Keratinocyte (primary cell): ENCODE results near the gene SLC4A1AP. TPM values are rescaled to one million over a fixed set of nuclear protein-coding genes. Genes with fewer than 3 reads are reported as not detected.
A peak's percentile ranks its signal among the peaks of the same experiment; 100 is the strongest.

Experiments
- DNase-seq: peaks from one replicate; pipeline ENCODE4 v3.0.0-alpha.2; 2011; ENCODE audit warnings: low read depth, missing footprints, low spot score
- FAIRE-seq: peaks from 2 replicates; lab custom pipeline; 2011; peaks lifted over from hg19 to GRCh38; lab: Jason Lieb, UNC
- H2AFZ ChIP-seq: 2 replicates; pipeline ENCODE4 v1.6.0; 2012; ENCODE audit warnings: low read length, control low read depth, inconsistent platforms; ENCODE audit not compliant: control insufficient read depth
- H3K27ac ChIP-seq: 2 replicates; pipeline ENCODE4 v1.5.1; 2011; ENCODE audit warnings: low read length; ENCODE audit not compliant: control insufficient read depth, insufficient read depth
- H3K27me3 ChIP-seq: 3 replicates; pipeline ENCODE4 v1.6.0; 2011; ENCODE audit warnings: low read length; ENCODE audit not compliant: control insufficient read depth, insufficient read depth; ENCODE audit errors: extremely low read depth
- H3K36me3 ChIP-seq, 2 experiments: 2 replicates in 1 of 2; 3 replicates in 1 of 2; pipeline ENCODE4 v1.5.1; 2011; ENCODE audit warnings: low read length in 2 of 2, mild to moderate bottlenecking in 1 of 2; ENCODE audit not compliant: control insufficient read depth in 2 of 2, insufficient read depth in 2 of 2; ENCODE audit errors: extremely low read depth in 1 of 2
- H3K4me1 ChIP-seq: 3 replicates; pipeline ENCODE4 v1.5.1; 2011; ENCODE audit warnings: low read length; ENCODE audit not compliant: control insufficient read depth, insufficient read depth; ENCODE audit errors: extremely low read depth
- H3K4me2 ChIP-seq: 3 replicates; pipeline ENCODE4 v1.6.0; 2011; ENCODE audit warnings: low read depth, low read length; ENCODE audit not compliant: control insufficient read depth, insufficient read depth; ENCODE audit errors: extremely low read depth
- H3K4me3 ChIP-seq, 3 experiments: fragments of 200-600 bp in 1 of 3; sonication (generic) in 1 of 3; 2 replicates in 2 of 3; 3 replicates in 1 of 3; pipeline ENCODE4 v1.5.1; 2011 to 2016; ENCODE audit warnings: low read length in 3 of 3, mild to moderate bottlenecking in 3 of 3, control low read depth in 2 of 3, inconsistent platforms in 1 of 3, low read depth in 1 of 3, mixed read lengths in 1 of 3, mixed run types in 1 of 3, moderate library complexity in 1 of 3; ENCODE audit not compliant: control insufficient read depth in 2 of 3, insufficient read depth in 2 of 3; ENCODE audit errors: extremely low read depth in 1 of 3
- H3K79me2 ChIP-seq: 2 replicates; pipeline ENCODE4 v1.6.0; 2012; ENCODE audit warnings: low read length; ENCODE audit not compliant: control insufficient read depth, insufficient read depth
- H3K9ac ChIP-seq: 3 replicates; pipeline ENCODE4 v1.6.0; 2011; ENCODE audit warnings: low read length; ENCODE audit not compliant: control insufficient read depth, insufficient read depth; ENCODE audit errors: extremely low read depth
- H3K9me1 ChIP-seq: 3 replicates; pipeline ENCODE4 v1.6.0; 2011; ENCODE audit warnings: low read length; ENCODE audit not compliant: control insufficient read depth, insufficient read depth; ENCODE audit errors: extremely low read depth
- H3K9me3 ChIP-seq: 2 replicates; pipeline ENCODE4 v1.5.1; 2012; ENCODE audit warnings: low read depth, low read length; ENCODE audit not compliant: control insufficient read depth
- H4K20me1 ChIP-seq: 3 replicates; pipeline ENCODE4 v1.6.0; 2011; ENCODE audit warnings: low read length; ENCODE audit not compliant: control insufficient read depth, insufficient read depth; ENCODE audit errors: extremely low read depth
- EZH2 ChIP-seq: IDR thresholded peaks from one replicate; pipeline ENCODE4 v1.6.1; 2012; ENCODE audit warnings: inconsistent platforms, mild to moderate bottlenecking, low read length, moderate library complexity
- dilution Hi-C: fragments of 300-500 bp; cut with MboI; formaldehyde crosslinking; loops from one replicate; pipeline ENCODE4 v1.7.0; 2020; ENCODE audit warnings: low sequenced_read_pairs; ENCODE audit not compliant: extremely low pct_ligation_motif_present
- polyA plus RNA-seq, 5 experiments: library from polyadenylated mRNA; depleted of rRNA in 3 of 5; stranded (reverse) in 3 of 5; stranded (forward) in 1 of 5; unstranded in 1 of 5; fragments of >200 nt; gene quantifications; 1 replicate in 1 of 5; 2 replicates in 3 of 5; 3 replicates in 1 of 5; pipeline versions ENCODE4 v1.2.1 to v1.2.3, GENCODE V29; 2011 to 2012; ENCODE audit warnings: missing spikeins in 2 of 5, low read depth in 1 of 5, low replicate concordance in 1 of 5
- TF ChIP-seq, protein P1 (sequence below), 3 experiments: IDR thresholded peaks in 1 of 3; conservative IDR thresholded peaks in 1 of 3; optimal IDR thresholded peaks in 1 of 3; 2 replicates in 2 of 3; 3 replicates in 1 of 3; pipeline versions ENCODE3 to v1.5.1; 2011; ENCODE audit warnings: low read length in 3 of 3, mild to moderate bottlenecking in 3 of 3, moderate library complexity in 2 of 3, control low read depth in 1 of 3, inconsistent platforms in 1 of 3; ENCODE audit not compliant: insufficient read depth in 2 of 3; ENCODE audit errors: extremely low read depth in 1 of 3

Gene SLC4A1AP
- polyA plus RNA-seq, 1 donor (not counting 4 experiments of a cell fraction or from before 2014, with no cell fraction given), result 17.0 TPM

DNA sequence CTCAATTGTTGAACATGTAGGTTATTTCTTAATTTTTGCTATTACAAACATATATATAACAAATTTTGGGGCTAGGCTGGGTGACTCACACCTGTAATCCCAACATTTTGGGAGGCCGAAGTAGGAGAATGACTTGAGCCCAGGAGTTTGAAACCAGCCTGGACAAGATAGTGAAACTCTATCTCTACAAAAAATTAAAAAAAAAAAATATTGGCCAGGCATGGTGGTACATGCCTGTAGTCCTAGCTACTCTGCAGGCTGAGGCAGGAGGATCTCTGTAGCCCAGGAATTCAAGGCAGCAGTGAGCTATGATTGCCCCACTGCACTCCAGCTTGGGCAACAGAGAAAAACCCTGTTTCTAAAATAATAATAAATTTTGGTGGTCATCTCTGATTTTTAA is 23.5 kb downstream of the SLC4A1AP start:
- no peaks in the 10 kb centered on the region for H3K27me3 ChIP-seq
- no peak overlapping the region for H2AFZ ChIP-seq
- no peaks in the 10 kb centered on the region for H3K9me3 ChIP-seq
- H3K9ac ChIP-seq, result no peak overlapping the region
- FAIRE-seq (peak; percentile 51), DNase-seq (no peak)
- H3K36me3 ChIP-seq, result peaks cover 3 to 12% of the 10 kb centered on the region in 2 experiments
- H3K4me2 ChIP-seq, result no peak overlapping the region
- no peak overlapping the region for H3K4me3 ChIP-seq
- H3K9me1 ChIP-seq, result peaks cover 4% of the 10 kb centered on the region
- TF ChIP-seq EZH2, result no peak
- TF ChIP-seq, protein P1, sequence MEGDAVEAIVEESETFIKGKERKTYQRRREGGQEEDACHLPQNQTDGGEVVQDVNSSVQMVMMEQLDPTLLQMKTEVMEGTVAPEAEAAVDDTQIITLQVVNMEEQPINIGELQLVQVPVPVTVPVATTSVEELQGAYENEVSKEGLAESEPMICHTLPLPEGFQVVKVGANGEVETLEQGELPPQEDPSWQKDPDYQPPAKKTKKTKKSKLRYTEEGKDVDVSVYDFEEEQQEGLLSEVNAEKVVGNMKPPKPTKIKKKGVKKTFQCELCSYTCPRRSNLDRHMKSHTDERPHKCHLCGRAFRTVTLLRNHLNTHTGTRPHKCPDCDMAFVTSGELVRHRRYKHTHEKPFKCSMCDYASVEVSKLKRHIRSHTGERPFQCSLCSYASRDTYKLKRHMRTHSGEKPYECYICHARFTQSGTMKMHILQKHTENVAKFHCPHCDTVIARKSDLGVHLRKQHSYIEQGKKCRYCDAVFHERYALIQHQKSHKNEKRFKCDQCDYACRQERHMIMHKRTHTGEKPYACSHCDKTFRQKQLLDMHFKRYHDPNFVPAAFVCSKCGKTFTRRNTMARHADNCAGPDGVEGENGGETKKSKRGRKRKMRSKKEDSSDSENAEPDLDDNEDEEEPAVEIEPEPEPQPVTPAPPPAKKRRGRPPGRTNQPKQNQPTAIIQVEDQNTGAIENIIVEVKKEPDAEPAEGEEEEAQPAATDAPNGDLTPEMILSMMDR (optimal IDR thresholded peaks at IDR 0.05 in 1 of 3, IDR thresholded peaks at IDR 0.05 in 1 of 3, conservative IDR thresholded peaks at IDR 0.05 in 1 of 3; ENCODE audit: extremely low read depth in 1 of 3, insufficient read depth in 2 of 3, low read length in 3 of 3), result no peak
- no peaks in the 10 kb centered on the region for H3K79me2 ChIP-seq
- H3K27ac ChIP-seq, result peak overlapping the region; percentile 78
- dilution Hi-C loops, result no loop called here
- peaks cover 47% of the 10 kb centered on the region for H3K4me1 ChIP-seq
- H4K20me1 ChIP-seq, result no peaks in the 10 kb centered on the region

- dilution Hi-C loops, result no loop called here
- DNase-seq (no peak), FAIRE-seq (no peak)
- no peak overlapping the region for H3K9ac ChIP-seq
- H3K79me2 ChIP-seq, result no peaks in the 10 kb centered on the region
- no peaks in the 10 kb centered on the region for H3K9me3 ChIP-seq
- H3K9me1 ChIP-seq, result no peaks in the 10 kb centered on the region
- H3K36me3 ChIP-seq, result peaks cover 3 to 6% of the 10 kb centered on the region in 2 experiments
- no peak overlapping the region for H3K4me2 ChIP-seq
- H2AFZ ChIP-seq, result no peak overlapping the region
- H3K27ac ChIP-seq, result no peak overlapping the region
- TF ChIP-seq, protein P1 (optimal IDR thresholded peaks at IDR 0.05 in 1 of 3, IDR thresholded peaks at IDR 0.05 in 1 of 3, conservative IDR thresholded peaks at IDR 0.05 in 1 of 3; ENCODE audit: extremely low read depth in 1 of 3, insufficient read depth in 2 of 3, low read length in 3 of 3), result no peak
- no peak for TF ChIP-seq EZH2
- H4K20me1 ChIP-seq, result no peaks in the 10 kb centered on the region
- peaks cover 30% of the 10 kb centered on the region for H3K4me1 ChIP-seq
- no peaks in the 10 kb centered on the region for H3K27me3 ChIP-seq
- no peak overlapping the region for H3K4me3 ChIP-seq
Measured at GRCh38 chr2:27689424-27689823, 25.7 kb downstream of the SLC4A1AP start.
